ENCODE measurements around the gene GPRC6A.
"Not testable (repeated sequence)": the region's sequence is repeated elsewhere in the genome, so short reads cannot be mapped to it uniquely, and the experiment has no call there.

GPRC6A gene, protein sequence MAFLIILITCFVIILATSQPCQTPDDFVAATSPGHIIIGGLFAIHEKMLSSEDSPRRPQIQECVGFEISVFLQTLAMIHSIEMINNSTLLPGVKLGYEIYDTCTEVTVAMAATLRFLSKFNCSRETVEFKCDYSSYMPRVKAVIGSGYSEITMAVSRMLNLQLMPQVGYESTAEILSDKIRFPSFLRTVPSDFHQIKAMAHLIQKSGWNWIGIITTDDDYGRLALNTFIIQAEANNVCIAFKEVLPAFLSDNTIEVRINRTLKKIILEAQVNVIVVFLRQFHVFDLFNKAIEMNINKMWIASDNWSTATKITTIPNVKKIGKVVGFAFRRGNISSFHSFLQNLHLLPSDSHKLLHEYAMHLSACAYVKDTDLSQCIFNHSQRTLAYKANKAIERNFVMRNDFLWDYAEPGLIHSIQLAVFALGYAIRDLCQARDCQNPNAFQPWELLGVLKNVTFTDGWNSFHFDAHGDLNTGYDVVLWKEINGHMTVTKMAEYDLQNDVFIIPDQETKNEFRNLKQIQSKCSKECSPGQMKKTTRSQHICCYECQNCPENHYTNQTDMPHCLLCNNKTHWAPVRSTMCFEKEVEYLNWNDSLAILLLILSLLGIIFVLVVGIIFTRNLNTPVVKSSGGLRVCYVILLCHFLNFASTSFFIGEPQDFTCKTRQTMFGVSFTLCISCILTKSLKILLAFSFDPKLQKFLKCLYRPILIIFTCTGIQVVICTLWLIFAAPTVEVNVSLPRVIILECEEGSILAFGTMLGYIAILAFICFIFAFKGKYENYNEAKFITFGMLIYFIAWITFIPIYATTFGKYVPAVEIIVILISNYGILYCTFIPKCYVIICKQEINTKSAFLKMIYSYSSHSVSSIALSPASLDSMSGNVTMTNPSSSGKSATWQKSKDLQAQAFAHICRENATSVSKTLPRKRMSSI

DNA sequence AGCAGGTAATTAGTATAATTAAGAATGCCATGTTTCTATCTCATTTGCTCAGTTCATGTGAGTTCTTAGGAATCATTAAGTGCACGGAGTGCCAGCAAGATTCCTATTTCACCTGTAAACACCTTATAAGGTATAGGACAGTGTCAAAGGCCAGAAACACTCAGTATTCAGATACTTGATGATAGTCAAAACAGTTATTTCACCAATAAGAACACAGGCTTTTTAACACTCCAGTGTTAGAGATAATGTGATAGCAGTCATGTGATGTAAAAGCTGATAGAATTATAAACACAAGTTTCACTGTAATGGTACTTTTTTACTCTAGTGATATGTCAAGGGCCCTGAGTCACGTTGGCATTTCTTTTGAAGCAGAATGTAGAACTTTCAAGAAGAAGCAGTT, at the start of gene GPRC6A:
TSS of gene GPRC6A (minus strand) at position 101 of the 400 bp plus-strand sequence. CDS start at position 31, 70 bp downstream.
- DNase-seq (ENCODE audit: low read depth in 3 of 3, low spot score in 1 of 3), result no peak

DNA sequence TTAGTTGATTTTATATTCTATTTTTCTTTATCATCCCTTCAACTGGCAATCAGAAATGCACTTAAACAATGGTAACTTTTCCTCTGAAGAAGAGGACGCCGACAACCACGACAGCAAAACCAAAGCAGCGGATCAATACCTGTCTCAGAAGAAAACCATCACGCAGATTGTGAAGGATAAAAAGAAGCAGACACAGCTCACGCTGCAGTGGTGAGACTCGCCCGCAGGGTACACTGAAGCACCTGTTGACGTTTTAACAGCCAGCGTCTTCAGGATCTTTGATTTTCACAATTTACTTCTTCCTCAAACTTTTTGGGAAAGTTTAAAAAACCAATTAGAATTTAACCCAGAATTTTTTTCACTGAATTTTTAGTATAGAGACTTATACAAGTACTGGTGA, 48.9 kb upstream of the GPRC6A start:
- no peak for DNase-seq (ENCODE audit: low read depth in 3 of 3, low spot score in 1 of 3)

DNA sequence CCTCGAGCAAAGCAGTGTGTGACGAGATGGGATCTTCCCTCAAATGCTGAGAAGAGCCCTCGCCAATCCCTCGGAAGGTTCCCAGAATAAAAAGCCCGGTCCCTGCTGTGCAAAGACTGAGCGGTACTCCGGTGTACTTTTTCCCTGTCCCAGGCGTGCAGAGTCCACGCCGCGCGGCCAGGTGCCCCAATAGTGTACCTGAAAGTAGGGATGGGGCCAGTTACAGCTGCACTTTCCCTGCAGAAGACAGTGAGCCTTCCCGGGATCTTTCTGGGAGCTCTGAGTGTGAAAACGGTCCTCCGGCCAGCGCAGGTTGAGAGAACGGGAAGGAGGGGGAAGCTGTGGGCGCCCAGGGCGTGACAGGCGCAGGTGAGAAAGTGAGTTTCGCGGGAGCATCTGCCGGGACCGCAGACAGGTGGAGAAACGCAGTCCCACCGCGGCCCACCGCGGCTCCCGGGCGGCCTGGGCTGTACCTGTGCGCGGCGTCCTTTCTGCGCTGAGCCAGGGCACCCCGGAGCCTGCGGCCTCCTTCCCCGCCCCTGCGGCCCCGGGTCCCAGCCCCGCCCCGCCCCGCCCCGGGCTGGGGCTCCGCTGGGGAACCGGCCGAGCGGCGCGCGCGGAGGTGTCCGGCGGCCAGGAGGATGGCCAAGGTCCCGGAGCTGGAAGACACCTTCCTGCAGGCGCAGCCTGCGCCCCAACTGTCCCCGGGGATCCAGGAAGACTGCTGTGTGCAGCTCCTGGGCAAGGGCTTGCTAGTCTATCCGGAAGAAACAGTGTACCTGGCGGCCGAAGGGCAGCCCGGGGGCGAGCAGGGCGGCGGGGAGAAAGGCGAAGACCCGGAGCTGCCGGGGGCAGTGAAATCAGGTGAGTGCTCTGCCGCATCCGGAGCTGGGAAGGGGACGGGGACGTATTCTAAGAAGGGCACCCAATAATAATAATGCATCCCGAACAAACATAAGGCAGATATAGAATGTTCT, 48.0 kb upstream of the GPRC6A start, which contains the start of gene RFX6:
TSS of gene RFX6 (plus strand) at position 608 of the 977 bp plus-strand sequence. CDS start at position 642, 34 bp downstream.
- DNase-seq (ENCODE audit: low read depth in 3 of 3, low spot score in 1 of 3), result no peak

DNA sequence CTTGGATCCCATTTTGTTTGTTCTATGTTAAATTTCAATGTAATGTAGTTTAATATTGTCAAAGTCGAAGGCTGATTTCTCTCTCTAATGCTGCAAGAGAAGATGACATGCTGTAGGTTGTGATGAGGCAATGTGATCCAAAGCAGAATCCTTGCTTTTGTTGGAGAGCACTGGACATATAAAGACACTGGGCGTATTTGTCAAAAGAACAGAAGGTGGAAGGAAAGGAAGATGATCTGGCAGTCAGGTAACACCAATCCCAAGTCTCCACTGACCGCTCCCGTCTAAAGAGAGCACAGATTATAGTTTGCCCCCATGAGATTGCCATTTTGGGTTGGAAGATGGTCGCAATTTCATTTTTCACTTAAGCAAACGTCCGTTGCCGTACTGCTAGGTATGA, 47.2 kb upstream of the GPRC6A start:
- no peak for DNase-seq (ENCODE audit: low read depth in 3 of 3, low spot score in 1 of 3)

DNA sequence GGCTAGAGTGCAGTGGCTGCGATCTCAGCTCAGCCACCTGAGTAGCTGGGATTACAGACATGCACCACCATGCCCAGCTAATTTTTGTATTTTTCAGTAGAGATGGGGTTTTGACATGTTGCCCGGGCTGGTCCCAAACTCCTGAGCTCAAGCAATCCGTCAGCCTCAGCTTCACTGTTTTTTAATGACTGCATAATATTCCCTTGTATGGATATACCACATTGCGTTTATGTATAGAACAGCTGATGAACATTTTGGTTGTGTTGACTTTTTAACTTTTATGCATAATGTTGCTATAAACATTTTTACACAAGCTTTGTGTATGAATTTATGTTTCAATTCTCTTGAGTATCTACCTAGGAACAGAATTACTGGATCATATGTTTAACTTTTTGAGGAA, 43.9 kb upstream of the GPRC6A start:
- no peak for DNase-seq (ENCODE audit: low read depth in 3 of 3, low spot score in 1 of 3)

DNA sequence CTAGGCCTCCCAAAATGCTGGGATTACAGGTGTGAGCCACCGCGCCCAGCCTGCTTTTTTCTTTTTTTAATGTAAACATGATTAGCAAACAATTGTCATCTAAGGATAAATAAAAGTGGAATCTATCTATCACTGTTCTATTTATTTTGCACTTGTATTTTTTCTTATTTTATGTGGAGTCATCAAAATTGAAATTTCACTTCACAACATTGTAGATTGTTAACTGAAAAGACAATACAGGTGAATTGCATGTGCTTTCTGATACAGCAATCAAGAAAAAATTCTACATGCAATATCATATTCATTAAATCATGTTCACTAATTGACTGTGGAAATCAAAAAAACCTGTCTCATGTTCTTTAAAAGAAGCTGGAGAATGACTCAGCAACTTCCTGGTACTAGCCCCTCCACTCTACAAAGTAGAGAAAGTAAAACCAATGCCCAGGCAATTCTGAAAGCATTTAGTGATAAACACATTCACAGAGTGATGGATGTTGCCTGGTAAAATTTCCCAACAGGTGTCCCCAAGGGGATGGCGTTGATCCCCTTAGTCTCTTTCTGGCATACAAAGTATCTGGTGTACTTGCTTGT, 37.5 kb upstream of the GPRC6A start:
- no peak for DNase-seq (ENCODE audit: low read depth in 3 of 3, low spot score in 1 of 3)

DNA sequence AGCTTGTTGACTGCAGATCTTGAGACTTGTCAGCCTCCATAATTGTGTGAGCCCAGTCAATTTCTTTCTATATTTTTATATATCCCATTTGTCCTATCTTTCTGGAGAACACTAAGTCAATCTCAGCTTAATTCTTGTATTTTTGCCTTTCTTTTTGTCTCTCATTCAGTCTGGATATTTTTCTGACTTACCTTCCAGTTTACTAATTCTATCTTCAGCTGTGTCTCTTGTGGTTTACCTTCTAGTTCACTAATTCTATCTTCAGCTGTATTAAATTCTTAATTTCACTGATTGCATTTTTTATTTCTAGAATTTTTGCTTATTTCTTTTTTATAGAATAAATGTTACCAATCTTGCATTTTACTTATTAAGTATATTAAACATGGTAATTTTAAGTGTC, 30.4 kb upstream of the GPRC6A start:
- no peak for DNase-seq (ENCODE audit: low read depth in 3 of 3, low spot score in 1 of 3)

DNA sequence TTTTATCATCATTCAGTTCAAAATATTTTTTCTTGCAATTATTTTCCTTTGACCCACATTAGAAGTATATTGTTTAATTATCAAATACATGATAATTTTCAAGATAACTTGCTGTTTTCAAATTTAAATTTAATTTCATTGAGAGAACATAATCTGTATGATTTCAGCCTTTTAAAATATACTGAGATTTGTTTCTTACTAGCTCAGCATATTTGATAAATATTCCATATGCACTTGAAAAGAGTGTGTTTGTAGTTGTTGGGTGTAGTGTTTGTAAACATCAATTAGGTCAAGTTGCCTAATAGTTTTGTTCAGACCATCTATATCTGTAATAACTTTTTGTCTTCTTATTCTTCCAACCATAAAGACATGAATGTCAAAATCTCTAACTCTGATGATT, 29.2 kb upstream of the GPRC6A start:
- DNase-seq (ENCODE audit: low read depth in 3 of 3, low spot score in 1 of 3), result no peak

DNA sequence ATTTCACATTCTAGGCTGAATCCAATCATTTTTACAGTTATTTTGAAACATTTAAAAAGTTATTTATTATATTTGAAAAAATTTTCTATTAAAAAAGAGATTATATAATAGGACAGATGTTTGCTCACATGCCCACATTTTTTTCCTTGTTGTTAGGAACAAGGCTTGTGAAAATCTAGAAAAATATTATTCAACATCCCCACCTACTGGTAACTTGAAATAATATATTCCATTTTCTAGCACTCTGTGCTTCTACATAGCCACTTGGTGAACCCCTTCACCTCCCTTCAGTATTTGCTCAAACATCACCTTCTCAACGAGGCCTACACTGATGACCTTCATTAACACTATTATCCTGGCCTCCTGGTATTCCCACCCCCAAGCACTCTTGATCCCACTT, 18.3 kb upstream of the GPRC6A start:
- no peak for DNase-seq (ENCODE audit: low read depth in 3 of 3, low spot score in 1 of 3)

DNA sequence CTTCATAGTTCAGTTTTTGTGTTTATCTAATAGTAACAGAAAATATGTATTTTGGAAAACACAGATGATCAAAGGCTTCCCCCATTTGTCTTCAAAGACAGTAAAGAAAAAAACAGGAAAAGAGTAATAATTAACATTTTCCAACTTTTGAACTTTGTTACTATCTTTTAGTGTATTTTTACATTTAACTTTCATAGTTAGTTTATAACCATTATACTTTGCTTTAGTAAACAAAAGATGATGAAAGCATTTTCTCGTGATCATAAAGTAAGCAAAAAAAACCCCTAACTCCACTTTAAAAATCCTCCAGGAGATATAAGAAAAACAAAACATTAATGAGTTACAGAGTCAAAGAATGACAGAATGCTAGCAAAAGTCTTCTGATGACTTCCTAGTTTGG, 13.6 kb upstream of the GPRC6A start:
- no peak for DNase-seq (ENCODE audit: low read depth in 3 of 3, low spot score in 1 of 3)

DNA sequence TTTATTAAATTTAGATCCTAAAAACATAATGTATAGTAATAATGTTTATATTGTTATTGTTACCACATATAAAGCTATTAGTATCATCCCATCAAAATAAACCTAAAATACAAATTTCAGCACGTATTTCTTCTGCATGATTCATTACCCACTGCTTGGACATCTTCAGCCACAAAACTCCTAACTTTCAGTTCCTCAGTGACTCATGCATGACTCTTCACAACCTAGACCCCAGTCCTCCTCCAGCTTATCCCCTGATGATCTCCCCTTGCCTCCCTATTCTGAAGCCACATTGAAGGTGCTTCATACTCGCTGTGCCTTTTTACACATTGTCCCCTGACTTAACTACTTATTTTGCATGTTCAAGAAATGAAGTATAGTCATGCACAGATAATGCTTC, 11.2 kb upstream of the GPRC6A start:
- no peak for DNase-seq (ENCODE audit: low read depth in 3 of 3, low spot score in 1 of 3)

DNA sequence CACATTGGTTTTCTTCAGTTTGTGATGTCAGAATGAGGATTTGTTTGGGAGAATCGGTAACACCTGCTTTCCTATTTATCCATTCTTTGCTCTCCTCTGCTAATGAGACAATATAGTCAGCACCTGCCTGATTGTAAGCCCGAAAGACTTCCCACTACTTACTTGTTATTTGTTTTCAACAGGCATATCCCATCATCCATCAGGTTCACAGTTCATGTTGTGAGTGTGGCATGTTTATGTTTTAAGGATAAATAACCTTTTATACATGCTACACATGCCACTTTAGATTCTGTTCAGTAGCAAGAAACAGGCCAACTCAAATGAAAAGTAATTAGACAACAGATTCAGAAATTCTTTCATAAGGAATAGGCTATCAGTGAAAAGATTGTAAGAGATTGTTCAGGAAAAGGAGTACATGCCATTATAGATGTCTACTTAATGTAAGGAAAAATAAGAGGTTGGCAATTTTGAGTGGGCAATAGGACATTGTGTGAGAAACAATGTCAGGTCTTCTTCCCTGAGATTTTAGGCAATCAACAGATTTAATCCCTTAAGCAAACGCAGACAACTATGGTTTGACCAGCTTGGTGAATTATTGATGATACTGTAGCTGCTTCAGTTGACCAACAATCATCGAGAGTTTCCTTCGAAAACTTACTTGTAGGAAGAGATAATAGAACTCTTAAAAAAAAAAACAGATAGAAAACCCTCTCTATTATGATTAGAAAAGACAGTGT, 7.9 kb upstream of the GPRC6A start:
- no peak for DNase-seq (ENCODE audit: low read depth in 3 of 3, low spot score in 1 of 3)

DNA sequence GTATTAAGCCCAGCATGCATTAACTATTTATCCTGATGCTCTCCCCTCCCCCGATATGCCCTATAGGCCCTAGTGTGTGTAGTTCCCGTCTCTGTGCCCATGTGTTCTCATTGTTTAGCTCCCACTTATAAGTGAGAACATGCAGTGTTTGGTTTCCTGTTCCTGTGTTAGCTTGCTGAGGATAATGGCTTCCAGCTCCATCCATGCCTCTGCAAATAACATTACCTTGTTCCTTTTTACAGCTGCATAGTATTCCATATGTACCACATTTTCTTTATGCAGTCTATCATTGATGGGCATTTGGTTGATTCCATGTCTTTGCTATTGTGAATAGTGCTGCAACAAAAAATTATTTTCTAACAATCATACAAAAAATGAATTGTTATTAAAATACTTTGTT, 5.6 kb upstream of the GPRC6A start:
- not testable (repeated sequence) for DNase-seq (ENCODE audit: low read depth in 3 of 3, low spot score in 1 of 3)

DNA sequence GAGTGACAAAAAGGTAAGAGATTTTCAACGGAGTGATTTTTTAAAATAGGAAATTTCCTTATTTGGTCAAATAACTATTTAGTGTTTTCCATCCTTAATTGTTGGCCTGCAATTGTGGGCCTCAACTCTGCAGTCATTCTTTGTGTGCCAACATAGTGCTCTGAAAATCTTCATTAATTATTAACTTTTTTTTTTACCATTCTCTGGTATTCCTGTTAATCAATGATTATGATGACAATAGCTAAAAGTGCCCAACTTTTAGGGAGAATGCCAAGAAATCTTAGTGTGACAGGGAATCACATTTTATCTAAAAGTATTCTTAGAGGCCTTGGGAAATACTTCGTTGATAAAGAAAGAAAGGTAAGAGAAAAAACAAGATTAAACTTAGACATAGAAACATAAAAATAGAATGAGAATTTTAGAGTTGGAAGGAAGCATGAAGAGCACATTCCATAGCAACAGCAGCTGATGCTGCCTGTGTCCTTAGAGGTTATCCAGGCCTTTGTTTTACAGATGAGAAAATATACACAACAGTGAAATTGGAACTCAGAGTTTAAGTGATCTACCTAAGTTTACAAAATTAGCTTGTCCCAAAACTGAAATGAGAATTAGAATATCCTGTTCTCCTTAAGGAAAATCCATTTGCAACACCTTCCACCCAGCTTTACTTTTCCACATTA, 1.2 kb downstream of the GPRC6A start:
- no peak for DNase-seq (ENCODE audit: low read depth in 3 of 3, low spot score in 1 of 3)

DNA sequence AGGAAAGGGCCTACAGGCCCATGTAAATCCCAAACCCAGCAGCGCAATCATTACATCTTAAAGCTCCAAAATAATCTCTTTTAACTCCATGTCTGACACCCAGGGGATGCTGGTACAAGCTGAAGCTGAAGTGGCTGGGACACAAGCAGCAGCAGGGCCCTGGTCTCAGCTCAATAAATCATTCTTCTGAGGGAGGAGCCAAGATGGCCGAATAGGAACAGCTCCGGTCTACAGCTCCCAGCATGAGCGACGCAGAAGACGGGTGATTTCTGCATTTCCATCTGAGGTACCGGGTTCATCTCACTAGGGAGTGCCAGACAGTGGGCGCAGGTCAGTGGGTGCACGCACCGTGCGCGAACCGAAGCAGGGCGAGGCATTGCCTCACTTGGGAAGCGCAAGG, 12.5 kb downstream of the GPRC6A start:
- not testable (repeated sequence) for DNase-seq (ENCODE audit: low read depth in 3 of 3, low spot score in 1 of 3)

DNA sequence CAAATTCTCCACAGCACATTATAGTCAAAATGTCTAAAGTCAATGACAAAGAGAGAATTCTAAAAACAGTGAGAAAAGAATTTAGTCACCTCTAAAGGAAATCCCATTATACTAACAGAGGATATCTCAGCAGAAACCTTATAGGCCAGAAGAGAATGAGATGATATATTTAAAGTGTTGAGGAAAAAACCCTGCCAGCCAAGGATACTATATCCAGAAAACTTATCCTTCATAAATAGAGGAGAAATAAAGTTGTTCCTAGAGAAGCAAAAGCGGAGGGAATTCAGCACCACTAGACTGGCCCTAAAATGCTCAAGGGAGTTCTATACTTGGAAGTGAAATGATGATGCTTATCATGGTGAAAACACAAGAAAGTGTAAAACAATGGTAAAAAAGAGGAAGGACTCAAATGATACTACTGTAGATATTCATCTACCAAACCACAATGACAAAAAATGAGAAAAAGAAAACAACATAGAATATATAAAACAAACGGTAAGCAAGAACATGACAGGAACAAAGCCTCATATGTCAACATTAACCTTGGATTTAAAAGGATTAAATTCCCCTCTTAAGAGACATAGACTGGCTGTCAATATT, 16.7 kb downstream of the GPRC6A start:
- DNase-seq (ENCODE audit: low read depth in 3 of 3, low spot score in 1 of 3), result no peak

DNA sequence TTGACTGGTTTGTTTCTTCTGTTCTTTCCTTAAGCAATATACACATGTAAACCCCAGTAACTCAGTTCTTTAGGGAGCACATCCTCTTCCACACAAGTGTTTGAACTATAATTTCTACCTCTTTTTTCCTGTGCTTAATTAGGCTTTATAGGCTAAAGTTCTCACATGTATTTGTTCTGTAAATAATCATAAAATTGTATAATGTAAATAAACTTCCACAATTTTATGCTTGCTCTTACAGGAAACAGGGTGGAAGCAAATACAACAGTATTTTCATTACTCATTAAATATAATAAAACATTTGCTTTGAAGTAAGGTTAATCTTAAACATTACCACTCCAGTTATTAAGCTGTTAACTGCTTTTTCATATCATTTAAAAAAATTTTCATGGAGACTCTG, 26.9 kb downstream of the GPRC6A start:
- DNase-seq (ENCODE audit: low read depth in 3 of 3, low spot score in 1 of 3), result no peak

DNA sequence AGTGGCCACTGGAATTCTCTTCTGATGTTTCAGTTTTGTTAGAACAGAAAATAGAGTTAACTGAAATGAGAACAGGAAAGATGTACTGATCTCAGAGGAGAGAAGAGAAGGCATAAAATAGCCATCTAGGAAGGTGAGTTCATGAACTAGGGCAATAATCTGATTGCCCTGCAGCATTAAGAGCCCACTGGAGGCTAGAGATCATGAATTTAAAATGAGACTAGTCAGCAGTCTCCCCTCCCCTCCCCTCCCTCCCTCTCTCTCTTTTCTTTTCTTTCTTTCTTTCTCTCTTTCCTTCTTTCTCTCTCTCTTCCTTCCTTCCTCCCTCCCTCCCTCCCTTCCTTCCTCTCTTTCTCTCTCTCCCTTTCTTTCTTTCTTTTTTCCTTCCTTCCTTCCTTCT, 28.9 kb downstream of the GPRC6A start:
- DNase-seq (ENCODE audit: low read depth in 3 of 3, low spot score in 1 of 3), result no peak

DNA sequence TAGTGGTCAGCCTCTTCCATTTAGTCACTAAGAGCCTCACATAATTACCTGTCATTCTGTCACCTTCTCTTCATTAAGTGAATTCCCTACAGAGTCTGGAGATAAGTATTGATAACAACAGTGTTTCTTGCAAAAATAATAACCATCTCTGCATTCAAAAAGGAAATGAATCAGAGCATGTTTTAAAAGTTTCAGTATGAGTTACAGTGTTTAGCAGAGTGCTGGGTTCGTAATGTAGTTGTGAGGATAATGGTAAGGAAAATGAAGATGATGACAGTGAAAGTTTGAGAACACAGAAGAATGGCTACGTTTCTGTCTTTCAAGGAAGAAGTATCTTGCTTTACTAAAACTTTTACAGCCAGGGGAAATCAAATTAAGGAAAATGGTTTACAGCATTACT, 31.3 kb downstream of the GPRC6A start:
- no peak for DNase-seq (ENCODE audit: low read depth in 3 of 3, low spot score in 1 of 3)

Data from stimulated activated CD4-positive, alpha-beta T cell treated with anti-CD3 and anti-CD28 coated beads, TNF-alpha, amount 100 ng/mL, for 1 hour (primary cell).